HG02798 (cell line): Measurements from ENCODE around the gene RASA2.

Source experiments
- ATAC-seq: cut with Tn5 transposase; IDR thresholded peaks from one replicate; pipeline ENCODE4 v1.9.1; 2021; ENCODE audit warnings: mild to moderate bottlenecking; ENCODE audit not compliant: unreplicated experiment, poor library complexity

RASA2 gene

DNA sequence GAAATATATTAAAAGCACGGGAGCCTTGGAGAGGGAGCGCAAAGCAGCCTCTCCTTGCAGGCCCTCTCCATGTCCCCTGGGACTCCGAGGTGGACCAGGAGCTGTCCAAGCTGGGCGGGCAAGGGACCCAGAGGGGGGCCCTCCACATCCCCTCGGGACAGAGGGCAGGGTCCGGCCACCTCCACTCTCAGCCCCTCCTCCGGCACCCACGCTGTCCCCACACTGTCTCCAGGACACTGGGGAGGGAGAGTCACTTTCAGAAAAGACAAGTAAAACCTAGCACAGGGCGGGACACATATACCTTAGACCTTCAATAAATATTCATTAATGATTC is 173.8 kb downstream of the RASA2 start:
- no peak for ATAC-seq

DNA sequence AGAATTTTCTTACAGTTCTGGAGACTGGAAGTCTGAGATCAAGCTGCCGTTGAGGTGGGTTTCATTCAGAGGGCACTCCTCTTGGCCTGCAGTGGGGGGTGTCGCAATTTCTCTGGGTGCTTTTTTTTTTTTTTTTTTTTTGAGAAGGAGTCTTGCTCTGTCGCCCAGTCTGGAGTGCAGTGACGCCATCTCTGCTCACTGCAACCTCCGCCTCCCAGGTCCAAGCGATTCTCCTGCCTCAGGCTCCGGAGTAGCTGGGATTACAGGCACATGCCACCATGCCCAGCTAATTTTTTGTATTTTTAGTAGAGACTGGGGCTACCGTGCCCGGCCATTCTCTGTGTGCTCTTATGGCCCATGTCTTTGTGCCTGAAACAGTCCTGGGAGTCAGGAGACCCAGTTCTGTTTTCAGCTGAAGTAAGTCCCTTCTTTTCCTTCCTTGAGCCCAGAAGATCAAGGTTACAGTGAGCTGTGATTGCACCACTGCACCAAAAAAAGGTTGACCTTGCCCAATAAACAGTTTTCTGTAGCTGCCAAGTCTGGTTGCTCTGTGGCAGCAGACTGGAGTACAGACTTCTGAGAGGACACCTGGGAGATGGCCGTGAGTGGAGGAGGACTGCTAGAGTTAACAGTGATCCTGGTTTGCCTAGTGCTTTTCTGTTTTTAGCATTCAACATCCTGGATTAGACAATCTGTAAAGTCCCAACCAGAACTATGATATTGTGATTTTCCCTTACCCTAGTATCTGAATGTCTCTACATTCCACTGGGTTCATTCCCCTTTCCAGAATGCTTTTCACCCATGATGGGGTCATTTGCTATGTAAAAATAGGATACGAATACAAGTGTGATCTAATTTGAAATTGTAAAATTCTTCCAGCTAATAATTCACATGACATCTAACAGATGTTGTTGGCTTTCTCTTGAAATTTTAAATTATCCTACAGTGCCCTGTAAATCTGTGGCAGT is 174.7 kb downstream of the RASA2 start:
- ATAC-seq, result no peak

DNA sequence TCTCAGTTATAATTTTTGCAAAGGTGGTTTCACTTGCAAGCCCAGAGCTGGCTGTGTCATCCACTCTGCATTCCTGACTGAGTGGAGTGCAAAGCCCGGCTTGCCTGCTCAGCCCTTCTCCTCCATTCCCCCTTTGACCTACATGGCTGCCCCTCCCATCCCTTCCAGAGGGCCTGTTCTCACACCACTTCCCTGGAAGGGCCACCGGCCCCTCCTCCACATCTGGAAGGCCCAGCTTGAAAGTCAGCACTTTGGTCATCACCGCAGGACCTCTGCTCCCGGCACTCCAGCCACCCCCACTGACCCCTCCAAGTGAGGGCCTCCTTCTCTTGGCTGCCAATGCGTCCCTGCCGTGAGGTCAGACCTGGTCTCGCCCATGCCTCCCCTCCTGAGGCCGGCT is 177.2 kb downstream of the RASA2 start:
- no peak for ATAC-seq
